GM12878 (cell line): ENCODE data around the gene SHB. TPM values are rescaled to one million over a fixed set of nuclear protein-coding genes. Genes with fewer than 3 reads are reported as not detected.
A peak's percentile ranks its signal among the peaks of the same experiment; 100 is the strongest.

Source experiments
- BRCA1 ChIP-seq: IDR thresholded peaks from 2 replicates; pipeline ENCODE4 v1.6.1; 2011; ENCODE audit warnings: low read depth, low read length, improper control_type of control experiment
- CHD4 ChIP-seq: fragments of 200-600 bp; sonication (generic); IDR thresholded peaks from 2 replicates; pipeline ENCODE4 v1.6.1; 2016; ENCODE audit warnings: mild to moderate bottlenecking
- EP300 ChIP-seq, 2 experiments: fragments of 150-350 bp in 1 of 2; IDR thresholded peaks; 2 replicates each; pipeline ENCODE4 v1.6.1; 2011 to 2012; ENCODE audit warnings: low read depth in 2 of 2, low read length in 2 of 2, borderline replicate concordance in 1 of 2, improper control_type of control experiment in 1 of 2, inconsistent platforms in 1 of 2; ENCODE audit not compliant: control insufficient read depth in 1 of 2
- FOXM1 ChIP-seq: IDR thresholded peaks from 2 replicates; pipeline ENCODE4 v1.6.1; 2012; ENCODE audit warnings: low read depth, mild to moderate bottlenecking, inconsistent platforms, low read length, moderate library complexity
- GATAD2B ChIP-seq: fragments of 450-650 bp; conservative IDR thresholded peaks from 2 replicates; pipeline ENCODE4 v1.6.1; 2017; ENCODE audit warnings: low read depth, mild to moderate bottlenecking, moderate library complexity
- MTA2 ChIP-seq: fragments of 450-650 bp; IDR thresholded peaks from 2 replicates; pipeline ENCODE4 v1.6.1; 2016; ENCODE audit warnings: low read depth, mild to moderate bottlenecking, moderate library complexity
- MYC ChIP-seq: IDR thresholded peaks from 2 replicates; pipeline ENCODE4 v1.6.1; 2011; ENCODE audit warnings: mild to moderate bottlenecking, low read length, moderate library complexity, inconsistent platforms; ENCODE audit not compliant: insufficient read depth, insufficient replicate concordance, insufficient read length, severe bottlenecking
- POU2F2 ChIP-seq: IDR thresholded peaks from 3 replicates; pipeline ENCODE4 v1.6.1; 2011; ENCODE audit warnings: low read depth, mild to moderate bottlenecking, low read length, borderline replicate concordance
- RBBP5 ChIP-seq: fragments of 200-600 bp; sonication (generic); conservative IDR thresholded peaks from 2 replicates; pipeline ENCODE4 v1.6.1; 2016
- SMAD5 ChIP-seq: IDR thresholded peaks from 2 replicates; pipeline ENCODE4 v1.6.1; 2016; ENCODE audit warnings: antibody characterized with exemption, low read depth
- SPI1 ChIP-seq: IDR thresholded peaks from 2 replicates; pipeline ENCODE4 v1.6.1; 2011; ENCODE audit warnings: low read depth, mild to moderate bottlenecking, low read length, moderate library complexity, borderline replicate concordance; ENCODE audit not compliant: insufficient read depth
- SREBF1 ChIP-seq: IDR thresholded peaks from 2 replicates; pipeline ENCODE4 v1.6.1; 2012; ENCODE audit warnings: mild to moderate bottlenecking, low read length
- ZNF274 ChIP-seq: IDR thresholded peaks from one replicate; pipeline ENCODE4 v1.8.0; 2011; ENCODE audit not compliant: insufficient read length, insufficient read depth
- polyA plus RNA-seq, 11 experiments: library from polyadenylated mRNA; depleted of rRNA in 4 of 11; unstranded in 6 of 11; stranded (reverse) in 5 of 11; fragments of >200 nt; fragmentation: Nextera tagmentation in 4 of 11; fragmentation: Illumina TruSeq in 1 of 11; extraction: Ambion mirVana in 4 of 11; extraction: Trizol in 1 of 11; gene quantifications; 1 replicate in 1 of 11; 2 replicates in 10 of 11; pipeline versions ENCODE4 v1.2.1 to v1.2.3, GENCODE V29; 2011 to 2016; ENCODE audit warnings: inconsistent platforms in 2 of 11, missing spikeins in 2 of 11, low read depth in 1 of 11
- total RNA-seq, 4 experiments: library from RNA; depleted of rRNA in 3 of 4; stranded (reverse); fragments of >200 nt in 3 of 4; fragmentation: Illumina TruSeq in 1 of 4; extraction: Trizol in 1 of 4; gene quantifications; 2 replicates each; pipeline versions ENCODE4 v1.2.1 to v1.2.3, GENCODE V29; 2013 to 2021
- TF ChIP-seq, protein P1 (sequence below): fragments of 450-650 bp; IDR thresholded peaks from 2 replicates; pipeline ENCODE4 v1.6.1; 2016; ENCODE audit warnings: mild to moderate bottlenecking
- TF ChIP-seq, protein P2 (sequence below), 3 experiments: IDR thresholded peaks in 2 of 3; conservative IDR thresholded peaks in 1 of 3; 2 replicates each; pipeline ENCODE4 v1.5.1; 2011; ENCODE audit warnings: low read depth in 3 of 3, low read length in 3 of 3, mild to moderate bottlenecking in 3 of 3, control low read depth in 2 of 3, moderate library complexity in 2 of 3, inconsistent platforms in 1 of 3, mixed read lengths in 1 of 3; ENCODE audit not compliant: control insufficient read depth in 2 of 3, insufficient read depth in 1 of 3; ENCODE audit errors: extremely low read depth in 1 of 3
- TF ChIP-seq, protein P3 (sequence below): fragments of 450-650 bp; IDR thresholded peaks from 2 replicates; pipeline ENCODE4 v1.6.1; 2017; ENCODE audit warnings: mild to moderate bottlenecking, moderate library complexity
- TF ChIP-seq, protein P4 (sequence below): IDR thresholded peaks from 2 replicates; pipeline ENCODE4 v1.6.1; 2012; ENCODE audit warnings: low read length, inconsistent platforms
- TF ChIP-seq, protein P5 (sequence below): IDR thresholded peaks from 2 replicates; pipeline ENCODE4 v1.6.1; 2011; ENCODE audit warnings: borderline replicate concordance, low read depth, mild to moderate bottlenecking, moderate library complexity, mixed read lengths, low read length; ENCODE audit not compliant: insufficient read depth; ENCODE audit errors: extremely low read length

SHB gene
- total and polyA plus RNA-seq, 10 of the 15 experiments (the other 5 are each of a cell fraction or from before 2014, with no cell fraction given): 0.29 to 6.2 (median 1.3) TPM

DNA sequence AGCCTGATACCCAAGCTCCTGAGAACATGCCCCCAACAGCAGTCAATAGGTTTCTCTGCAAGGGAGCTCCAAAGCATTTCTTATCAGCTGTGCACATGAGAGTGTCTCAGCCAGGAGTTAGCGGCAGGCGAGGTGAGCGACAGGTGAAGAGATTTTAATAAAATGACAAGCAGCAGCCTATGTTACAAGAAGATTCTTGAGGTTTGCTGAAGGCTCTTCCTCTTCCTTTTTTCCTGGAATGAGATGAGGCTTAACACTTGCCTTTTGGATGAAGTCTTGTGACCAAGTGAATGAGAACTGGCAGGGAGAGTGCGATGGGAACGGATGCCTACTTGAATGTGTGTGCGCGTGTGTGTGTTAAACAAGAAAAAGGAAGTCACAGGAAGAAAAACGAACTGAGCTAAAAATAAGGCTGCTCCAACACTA lies 76.1 kb downstream of the SHB start (continued):
- TF ChIP-seq, protein P1, sequence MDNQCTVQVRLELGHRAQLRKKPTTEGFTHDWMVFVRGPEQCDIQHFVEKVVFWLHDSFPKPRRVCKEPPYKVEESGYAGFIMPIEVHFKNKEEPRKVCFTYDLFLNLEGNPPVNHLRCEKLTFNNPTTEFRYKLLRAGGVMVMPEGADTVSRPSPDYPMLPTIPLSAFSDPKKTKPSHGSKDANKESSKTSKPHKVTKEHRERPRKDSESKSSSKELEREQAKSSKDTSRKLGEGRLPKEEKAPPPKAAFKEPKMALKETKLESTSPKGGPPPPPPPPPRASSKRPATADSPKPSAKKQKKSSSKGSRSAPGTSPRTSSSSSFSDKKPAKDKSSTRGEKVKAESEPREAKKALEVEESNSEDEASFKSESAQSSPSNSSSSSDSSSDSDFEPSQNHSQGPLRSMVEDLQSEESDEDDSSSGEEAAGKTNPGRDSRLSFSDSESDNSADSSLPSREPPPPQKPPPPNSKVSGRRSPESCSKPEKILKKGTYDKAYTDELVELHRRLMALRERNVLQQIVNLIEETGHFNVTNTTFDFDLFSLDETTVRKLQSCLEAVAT: peak; percentile 25; the same call in 1 of the 2 replicates
- no peak for TF ChIP-seq FOXM1
- TF ChIP-seq, protein P2, sequence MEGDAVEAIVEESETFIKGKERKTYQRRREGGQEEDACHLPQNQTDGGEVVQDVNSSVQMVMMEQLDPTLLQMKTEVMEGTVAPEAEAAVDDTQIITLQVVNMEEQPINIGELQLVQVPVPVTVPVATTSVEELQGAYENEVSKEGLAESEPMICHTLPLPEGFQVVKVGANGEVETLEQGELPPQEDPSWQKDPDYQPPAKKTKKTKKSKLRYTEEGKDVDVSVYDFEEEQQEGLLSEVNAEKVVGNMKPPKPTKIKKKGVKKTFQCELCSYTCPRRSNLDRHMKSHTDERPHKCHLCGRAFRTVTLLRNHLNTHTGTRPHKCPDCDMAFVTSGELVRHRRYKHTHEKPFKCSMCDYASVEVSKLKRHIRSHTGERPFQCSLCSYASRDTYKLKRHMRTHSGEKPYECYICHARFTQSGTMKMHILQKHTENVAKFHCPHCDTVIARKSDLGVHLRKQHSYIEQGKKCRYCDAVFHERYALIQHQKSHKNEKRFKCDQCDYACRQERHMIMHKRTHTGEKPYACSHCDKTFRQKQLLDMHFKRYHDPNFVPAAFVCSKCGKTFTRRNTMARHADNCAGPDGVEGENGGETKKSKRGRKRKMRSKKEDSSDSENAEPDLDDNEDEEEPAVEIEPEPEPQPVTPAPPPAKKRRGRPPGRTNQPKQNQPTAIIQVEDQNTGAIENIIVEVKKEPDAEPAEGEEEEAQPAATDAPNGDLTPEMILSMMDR (IDR thresholded peaks at IDR 0.05 in 2 of 3, conservative IDR thresholded peaks at IDR 0.05 in 1 of 3; ENCODE audit: control insufficient read depth in 2 of 3, extremely low read depth in 1 of 3, insufficient read depth in 1 of 3, low read depth in 3 of 3, low read length in 3 of 3): no peak
- TF ChIP-seq MYC: no peak
- TF ChIP-seq, protein P3, sequence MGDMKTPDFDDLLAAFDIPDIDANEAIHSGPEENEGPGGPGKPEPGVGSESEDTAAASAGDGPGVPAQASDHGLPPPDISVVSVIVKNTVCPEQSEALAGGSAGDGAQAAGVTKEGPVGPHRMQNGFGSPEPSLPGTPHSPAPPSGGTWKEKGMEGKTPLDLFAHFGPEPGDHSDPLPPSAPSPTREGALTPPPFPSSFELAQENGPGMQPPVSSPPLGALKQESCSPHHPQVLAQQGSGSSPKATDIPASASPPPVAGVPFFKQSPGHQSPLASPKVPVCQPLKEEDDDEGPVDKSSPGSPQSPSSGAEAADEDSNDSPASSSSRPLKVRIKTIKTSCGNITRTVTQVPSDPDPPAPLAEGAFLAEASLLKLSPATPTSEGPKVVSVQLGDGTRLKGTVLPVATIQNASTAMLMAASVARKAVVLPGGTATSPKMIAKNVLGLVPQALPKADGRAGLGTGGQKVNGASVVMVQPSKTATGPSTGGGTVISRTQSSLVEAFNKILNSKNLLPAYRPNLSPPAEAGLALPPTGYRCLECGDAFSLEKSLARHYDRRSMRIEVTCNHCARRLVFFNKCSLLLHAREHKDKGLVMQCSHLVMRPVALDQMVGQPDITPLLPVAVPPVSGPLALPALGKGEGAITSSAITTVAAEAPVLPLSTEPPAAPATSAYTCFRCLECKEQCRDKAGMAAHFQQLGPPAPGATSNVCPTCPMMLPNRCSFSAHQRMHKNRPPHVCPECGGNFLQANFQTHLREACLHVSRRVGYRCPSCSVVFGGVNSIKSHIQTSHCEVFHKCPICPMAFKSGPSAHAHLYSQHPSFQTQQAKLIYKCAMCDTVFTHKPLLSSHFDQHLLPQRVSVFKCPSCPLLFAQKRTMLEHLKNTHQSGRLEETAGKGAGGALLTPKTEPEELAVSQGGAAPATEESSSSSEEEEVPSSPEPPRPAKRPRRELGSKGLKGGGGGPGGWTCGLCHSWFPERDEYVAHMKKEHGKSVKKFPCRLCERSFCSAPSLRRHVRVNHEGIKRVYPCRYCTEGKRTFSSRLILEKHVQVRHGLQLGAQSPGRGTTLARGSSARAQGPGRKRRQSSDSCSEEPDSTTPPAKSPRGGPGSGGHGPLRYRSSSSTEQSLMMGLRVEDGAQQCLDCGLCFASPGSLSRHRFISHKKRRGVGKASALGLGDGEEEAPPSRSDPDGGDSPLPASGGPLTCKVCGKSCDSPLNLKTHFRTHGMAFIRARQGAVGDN: peak; percentile 54; the same call in 1 of the 2 replicates
- no peak for TF ChIP-seq BRCA1
- TF ChIP-seq, protein P4, sequence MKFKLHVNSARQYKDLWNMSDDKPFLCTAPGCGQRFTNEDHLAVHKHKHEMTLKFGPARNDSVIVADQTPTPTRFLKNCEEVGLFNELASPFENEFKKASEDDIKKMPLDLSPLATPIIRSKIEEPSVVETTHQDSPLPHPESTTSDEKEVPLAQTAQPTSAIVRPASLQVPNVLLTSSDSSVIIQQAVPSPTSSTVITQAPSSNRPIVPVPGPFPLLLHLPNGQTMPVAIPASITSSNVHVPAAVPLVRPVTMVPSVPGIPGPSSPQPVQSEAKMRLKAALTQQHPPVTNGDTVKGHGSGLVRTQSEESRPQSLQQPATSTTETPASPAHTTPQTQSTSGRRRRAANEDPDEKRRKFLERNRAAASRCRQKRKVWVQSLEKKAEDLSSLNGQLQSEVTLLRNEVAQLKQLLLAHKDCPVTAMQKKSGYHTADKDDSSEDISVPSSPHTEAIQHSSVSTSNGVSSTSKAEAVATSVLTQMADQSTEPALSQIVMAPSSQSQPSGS: no peak
- no peak for TF ChIP-seq POU2F2
- TF ChIP-seq SREBF1: no peak
- TF ChIP-seq CHD4: no peak
- TF ChIP-seq GATAD2B: no peak
- TF ChIP-seq SPI1: peak; percentile 65
- no peak for TF ChIP-seq RBBP5
- no peak for TF ChIP-seq ZNF274
- TF ChIP-seq SMAD5: no peak
- no peak for TF ChIP-seq EP300 (IDR thresholded peaks at IDR 0.05; ENCODE audit: borderline replicate concordance in 1 of 2, control insufficient read depth in 1 of 2, low read depth in 2 of 2, low read length in 2 of 2)
- TF ChIP-seq, protein P5, sequence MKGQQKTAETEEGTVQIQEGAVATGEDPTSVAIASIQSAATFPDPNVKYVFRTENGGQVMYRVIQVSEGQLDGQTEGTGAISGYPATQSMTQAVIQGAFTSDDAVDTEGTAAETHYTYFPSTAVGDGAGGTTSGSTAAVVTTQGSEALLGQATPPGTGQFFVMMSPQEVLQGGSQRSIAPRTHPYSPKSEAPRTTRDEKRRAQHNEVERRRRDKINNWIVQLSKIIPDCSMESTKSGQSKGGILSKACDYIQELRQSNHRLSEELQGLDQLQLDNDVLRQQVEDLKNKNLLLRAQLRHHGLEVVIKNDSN: no peak
- peak; percentile 23; the same call in 1 of the 2 replicates for TF ChIP-seq MTA2
